EL (cell line): Measurements from ENCODE around the gene GSTA5.
A peak's percentile ranks its signal among the peaks of the same experiment; 100 is the strongest.
"Not testable (repeated sequence)": the region's sequence is repeated elsewhere in the genome, so short reads cannot be mapped to it uniquely, and the experiment has no call there.

Source experiments
- DNase-seq: peaks from one replicate; pipeline ENCODE4 v3.0.0-alpha.2; 2016

GSTA5 gene

DNA sequence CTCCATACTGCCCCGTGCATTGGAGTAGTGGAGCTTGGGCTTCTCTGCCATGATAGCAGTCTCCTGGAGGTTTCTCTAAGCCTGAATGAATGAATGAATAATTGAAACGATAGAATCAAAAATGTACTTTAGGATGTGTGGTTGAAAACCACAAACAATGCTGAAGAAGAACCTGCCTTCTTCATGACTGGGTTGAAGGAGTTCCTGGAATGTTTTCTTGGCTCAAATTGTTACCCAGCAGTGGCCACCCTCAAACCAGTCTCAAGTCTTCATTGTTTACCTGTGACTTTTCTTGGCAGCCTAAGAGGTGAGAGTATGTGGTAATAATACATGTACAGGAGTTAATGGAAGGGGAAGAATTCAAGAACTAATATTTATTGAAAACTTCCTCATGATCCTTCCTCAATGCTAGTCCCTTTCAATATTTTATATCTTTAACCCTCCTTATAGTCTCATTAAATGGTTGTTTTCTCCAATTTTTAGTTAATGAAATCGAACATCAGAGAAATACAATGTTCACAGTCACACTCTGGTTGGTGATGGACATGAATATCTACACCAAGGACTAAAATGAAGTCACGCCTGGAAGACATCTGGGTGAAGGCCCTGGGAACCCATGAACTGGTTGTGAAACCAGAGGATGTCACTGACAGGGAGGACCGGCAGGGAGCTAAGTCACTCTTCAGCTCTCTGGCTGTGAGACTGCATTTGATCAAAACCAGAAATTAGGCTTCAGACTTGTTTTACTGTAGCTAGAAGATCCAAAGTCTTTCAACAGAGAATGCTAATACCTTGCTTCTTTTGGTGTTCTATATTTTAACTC, at the start of gene GSTA5:
Gene GSTA5, minus strand, starts transcription at position 51 of the 823 bp plus-strand sequence.
- no peak for DNase-seq

DNA sequence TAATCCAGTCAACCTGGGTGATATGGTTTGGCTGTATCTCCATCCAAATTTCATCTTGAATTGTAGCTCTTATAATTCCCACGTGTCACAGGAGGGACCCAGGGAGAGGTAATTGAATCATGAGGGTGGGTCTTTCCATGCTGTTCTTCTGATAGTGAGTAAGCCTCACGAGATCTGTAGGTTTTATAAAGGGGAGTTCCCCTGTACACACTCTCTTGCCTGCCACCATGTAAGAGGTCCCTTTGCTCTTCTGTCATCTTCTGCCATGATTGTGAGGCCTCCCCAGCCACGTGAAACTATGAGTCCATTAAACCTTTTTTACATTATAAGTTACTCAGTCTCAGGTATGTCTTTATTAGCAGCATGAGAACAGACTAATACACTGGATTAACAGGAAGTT, 49.4 kb upstream of the GSTA5 start:
- DNase-seq = no peak

DNA sequence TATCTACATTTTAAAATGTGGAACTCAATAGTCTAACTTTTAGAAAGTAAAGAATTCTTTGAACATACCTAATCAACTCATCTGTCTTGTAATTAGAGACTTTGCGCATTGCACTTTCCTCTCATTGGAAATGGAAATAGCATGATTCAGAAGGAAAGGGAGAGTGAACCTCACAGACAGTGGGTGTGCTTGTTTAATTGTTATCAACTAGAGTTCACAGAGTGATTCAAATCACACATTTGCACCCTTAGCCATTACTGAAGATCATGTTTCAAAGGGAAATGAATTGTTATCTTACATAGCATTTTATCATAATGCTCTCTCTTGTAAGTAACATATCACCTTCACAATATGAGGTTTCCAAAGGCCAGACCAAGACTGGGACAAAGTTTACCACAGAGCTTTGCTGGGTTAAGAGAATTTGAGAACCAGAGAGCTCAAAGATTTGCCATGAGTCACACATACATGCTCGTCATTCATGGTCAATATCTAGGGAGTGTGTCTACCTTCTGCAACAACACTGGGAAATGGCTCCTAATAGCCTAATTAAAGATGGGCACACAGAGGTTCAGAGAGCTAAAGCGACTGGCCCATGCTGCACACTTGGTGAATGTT, 47.4 kb upstream of the GSTA5 start:
- DNase-seq = no peak

DNA sequence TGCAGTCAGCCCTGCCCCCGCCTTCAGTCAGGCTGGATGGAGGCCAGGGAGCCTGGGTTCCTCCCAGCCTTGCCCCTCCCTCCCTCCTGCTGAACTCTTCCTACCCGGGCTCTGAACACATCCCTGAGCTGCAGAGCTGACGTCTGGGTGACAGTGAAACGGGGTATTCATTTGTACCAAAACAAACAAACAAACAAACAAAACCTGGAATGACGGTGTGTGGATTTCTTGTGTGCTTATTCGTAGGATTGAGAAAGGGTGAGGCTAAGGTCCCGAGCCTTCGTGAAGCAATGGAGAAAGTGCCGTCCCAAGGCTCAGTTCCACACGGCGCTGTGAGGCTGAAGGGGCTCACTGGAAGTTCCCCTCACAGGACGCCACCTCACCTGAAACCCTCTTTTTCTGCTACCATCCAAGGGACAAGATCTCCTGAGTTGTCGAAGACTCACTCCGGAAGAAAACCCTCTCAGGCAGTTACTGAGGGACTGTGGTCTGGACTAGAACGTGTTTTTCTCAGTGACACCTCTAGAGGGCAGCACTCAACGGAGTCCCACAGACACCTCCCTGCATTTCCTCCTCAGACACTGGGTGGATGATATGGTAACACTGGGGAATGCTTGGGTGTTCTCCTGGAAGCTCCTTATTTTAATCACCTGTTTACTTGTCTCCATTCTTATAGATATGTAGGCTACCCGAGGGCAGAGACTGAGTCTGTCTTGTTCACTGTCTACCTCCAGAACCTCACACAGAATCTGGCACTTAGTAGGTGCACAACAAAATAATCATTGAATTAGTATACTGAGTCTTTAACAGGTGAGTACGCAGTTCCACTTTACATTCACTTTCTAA, 41.6 kb upstream of the GSTA5 start:
- peak; percentile 82 for DNase-seq

DNA sequence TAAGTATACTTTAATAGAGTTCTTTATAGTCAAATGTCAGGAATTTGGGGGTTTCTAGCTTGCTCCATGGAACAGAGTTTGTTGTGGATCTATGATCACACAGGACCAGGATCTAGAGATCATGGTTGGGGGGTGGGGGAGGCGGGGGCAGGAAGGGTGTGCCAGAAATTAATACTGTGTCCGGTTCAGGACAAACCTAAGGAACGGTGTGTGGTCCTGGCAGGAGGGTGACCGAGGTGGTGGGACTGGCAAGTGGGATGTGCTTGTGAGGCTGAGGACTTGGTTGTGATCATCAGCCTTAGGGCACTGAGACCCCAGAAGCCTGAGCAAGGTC, 41.0 kb upstream of the GSTA5 start:
- no peak for DNase-seq

DNA sequence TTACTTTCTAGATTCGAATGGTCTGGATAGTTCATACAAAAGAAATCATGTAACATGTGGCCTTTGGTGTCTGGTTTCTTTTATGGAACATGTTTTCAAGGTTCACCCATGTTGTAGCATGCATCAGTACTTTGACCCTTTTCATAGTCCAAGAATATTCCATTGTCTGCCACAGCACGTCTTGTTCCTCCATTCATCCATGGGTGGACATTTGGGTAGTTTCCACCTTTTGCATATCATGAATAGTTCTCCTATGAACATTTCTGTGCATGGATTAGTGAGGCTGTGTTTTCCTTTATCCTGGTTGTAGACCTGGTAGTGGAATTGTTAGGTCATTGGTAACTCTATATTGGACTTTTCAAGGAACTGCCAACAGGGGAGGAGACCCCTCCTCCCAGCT, 37.2 kb upstream of the GSTA5 start:
- DNase-seq = no peak

DNA sequence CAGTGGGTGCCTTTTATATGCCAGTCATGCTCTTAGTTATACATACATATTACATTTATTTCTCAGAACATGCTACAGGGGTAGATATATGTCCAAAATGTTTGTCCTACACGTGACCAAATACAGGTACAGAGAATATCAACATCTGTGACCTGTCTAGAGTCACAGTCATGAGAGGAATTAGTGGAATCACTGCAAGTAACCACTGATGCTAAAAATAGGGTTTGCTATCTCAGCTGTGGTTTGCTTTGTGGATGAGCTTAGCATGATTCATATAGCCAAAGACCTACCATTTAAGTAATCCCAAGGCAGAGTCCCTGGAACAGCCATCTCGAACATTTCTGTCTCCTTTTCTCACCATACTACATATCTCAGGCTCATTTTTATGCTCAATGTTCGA, 36.6 kb upstream of the GSTA5 start:
- DNase-seq = peak; percentile 87

DNA sequence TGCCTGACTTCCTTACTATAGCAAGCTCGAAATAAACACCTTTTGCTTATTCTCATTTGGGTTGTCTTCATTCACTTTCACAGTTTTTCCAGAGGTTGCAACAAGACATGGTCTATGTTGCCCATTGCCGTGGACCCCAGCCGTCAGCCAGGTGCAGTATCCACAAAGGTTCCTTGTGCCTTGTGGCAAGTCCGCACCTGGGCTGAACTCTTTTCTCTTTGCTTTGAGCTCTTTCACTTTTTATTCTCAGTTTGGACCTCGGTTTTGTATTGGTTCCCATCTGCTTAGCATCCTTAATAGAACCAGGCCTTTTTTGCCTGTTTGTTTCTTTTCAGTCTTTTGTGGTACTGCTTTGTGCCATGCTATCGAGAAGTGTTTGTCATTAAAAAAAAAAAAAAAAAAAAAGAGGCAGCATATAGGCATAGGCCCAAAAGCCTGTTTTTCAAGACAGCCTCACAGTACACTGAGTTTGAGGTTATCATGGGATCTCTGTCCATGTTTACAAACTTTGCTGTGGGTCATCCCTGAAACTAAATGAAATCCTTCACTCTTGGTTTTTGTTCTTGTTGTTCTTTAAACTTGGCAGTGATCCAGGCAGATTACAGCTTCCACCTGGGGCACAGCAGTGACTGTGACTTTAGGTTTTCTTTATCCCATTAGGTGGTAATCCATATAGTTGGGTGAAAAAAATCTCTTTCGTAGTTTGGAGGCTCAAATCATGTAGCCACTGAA, 35.6 kb upstream of the GSTA5 start:
- DNase-seq = no peak

DNA sequence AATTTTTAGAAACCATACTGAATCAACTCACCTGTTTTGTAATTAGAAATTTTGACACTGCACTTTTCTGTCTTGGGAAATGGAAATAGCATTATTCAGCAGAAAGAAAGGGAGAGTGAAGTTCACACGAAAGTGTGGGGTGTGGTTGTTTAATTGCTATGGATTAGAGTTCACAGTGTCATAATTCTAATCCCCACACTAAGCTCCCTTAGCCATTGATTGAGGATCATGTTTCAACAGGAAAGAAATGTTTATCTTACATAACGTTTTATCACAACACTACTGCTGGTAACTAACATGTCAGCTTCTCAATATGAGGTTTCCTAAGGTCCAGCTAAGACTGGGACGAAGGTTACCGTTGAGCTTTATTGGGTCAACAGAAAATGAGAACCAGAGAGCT, 31.4 kb upstream of the GSTA5 start:
- DNase-seq = no peak

DNA sequence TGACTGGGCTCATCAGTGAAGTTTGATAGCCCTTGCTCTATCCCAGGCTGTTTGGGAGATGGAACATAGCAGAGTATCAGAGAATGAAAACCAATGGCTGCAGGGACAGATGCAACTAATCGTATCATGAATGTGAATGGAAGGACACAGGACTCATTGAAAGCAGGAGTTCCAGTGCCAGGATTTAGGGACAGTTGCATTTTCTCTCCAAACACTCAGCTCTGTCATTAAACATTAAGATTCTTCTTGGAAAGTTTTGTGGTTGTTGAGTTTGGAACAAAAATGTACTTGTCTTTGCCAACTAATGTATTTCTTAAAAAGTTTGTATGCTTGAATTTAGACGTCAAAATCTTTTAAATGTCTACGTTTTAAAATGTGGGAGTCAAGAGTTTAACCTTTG, 31.0 kb upstream of the GSTA5 start:
- no peak for DNase-seq

DNA sequence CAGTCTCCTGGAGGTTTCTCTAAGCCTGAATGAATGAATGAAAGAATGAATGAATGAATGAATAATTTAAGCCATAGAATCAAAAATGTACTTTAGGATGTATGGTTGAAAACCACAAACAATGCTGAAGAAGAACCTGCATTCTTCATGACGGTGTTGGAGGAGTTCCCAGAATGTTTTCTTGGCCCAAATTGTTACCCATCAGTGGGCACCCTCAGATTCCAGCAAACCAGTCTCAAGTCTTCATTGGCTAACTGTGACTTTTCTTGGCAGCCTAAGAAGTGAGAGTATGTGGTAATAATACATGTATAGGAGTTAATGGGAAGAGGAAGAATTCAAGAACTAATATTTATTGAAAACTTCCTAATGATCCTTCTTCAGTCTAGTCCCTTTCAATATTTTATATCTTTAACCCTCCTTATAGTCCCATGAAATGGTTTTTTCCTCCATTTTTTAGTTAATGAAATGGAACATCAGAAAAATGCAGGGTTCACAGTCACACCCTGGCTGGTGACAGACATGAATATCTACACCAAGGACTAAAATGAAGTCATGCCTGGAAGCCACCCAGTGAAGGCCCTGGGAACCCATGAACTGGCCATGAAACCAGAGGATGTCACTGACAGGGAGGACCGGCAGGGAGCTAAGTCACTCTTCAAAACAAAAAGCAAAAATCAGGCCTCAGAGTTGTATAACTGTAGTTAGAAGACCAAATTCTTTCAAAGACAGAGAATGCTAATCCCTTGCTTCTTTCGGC, 29.9 kb upstream of the GSTA5 start:
- DNase-seq = peak; percentile 49

DNA sequence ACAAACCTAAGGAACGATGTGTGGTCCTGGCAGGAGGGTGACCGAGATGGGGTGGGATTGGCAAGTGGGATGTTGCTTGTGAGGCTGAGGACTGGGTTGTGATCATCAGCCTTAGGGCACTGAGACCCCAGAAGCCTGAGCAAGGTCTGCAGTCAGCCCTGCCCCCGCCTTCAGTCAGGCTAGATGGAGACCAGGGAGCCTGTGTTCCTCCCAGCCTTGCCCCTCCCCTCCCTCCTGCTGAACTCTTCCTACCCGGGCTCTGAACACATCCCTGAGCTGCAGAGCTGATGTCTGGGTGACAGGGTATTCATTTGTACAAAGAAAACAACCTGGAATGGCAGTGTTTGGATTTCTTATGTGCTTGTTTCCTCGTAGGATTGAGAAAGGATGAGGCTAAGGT, 28.3 kb upstream of the GSTA5 start:
- not testable (repeated sequence) for DNase-seq

DNA sequence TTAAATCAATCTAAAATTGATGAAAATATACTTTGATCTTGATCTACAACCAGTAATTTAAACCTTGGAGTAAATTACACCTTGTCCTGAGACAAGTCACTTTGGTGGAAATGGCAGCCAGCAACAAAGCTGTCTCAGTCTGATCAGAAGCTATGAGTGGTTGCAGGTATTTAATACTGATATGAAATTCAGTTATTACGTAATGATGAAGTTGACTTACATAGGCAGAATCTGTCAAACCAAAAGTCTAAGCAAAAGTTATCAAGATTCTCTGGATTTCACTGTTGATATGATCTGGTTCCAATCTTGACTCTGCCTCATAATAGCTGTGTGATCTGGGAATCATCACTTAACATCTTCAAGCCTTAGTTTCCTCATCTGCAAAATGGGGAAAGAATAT, 27.6 kb upstream of the GSTA5 start:
- no peak for DNase-seq

DNA sequence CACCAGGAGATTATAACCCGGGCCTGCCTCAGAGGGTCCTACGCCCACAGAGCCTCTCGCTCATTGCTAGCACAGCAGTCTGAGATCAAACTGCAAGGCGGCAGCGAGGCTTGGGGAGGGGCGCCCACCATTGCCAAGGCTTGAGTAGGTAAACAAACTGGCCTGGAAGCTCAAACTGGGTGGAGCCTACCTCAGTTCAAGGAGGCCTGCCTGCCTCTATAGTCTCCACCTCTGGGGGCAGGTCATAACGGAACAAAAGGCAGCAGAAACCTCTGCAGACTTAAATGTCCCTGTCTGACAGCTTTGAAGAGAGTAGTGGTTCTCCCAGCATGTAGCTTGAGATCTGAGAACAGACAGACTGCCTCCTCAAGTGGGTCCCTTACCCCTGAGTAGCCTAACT, 20.5 kb upstream of the GSTA5 start:
- not testable (repeated sequence) for DNase-seq

DNA sequence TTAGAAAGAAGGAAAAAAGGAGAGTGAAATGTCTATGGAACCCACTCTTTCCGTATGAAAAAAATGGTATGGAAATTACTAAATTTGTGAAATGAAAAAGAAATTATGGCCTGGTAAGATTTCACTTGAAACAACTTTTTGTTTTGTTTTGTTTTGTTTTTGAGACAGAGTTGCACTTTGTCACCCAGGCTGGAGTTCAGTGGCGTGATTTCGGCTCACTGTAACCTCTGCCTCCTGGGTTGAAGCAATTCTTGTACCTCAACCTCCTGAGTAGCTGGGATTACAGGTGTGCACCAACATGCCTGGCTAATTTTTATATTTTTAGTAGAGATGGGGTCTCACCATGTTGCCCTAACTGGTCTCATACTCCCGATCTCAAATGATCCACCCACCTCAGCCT, 17.8 kb upstream of the GSTA5 start:
- DNase-seq = no peak

DNA sequence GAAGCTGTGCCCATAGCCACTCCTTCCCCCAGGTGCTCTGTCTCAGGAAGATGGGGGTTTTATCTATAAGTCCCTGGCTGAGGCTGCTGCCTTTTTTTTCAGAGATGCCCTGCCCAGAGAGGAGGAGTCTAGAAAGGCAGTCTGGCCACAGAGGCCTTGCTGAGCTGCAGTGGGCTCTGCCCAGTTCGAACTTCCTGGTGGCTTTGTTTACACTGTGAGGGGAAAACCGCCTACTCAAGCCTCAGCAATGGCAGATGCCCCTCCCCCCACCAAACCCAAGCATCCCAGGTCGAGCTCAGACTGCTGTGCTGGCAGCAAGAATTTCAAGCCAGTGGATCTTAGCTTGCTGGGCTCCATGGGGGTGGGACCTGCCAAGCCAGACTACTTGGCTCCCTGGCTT, 15.5 kb upstream of the GSTA5 start:
- DNase-seq = peak; percentile 55

DNA sequence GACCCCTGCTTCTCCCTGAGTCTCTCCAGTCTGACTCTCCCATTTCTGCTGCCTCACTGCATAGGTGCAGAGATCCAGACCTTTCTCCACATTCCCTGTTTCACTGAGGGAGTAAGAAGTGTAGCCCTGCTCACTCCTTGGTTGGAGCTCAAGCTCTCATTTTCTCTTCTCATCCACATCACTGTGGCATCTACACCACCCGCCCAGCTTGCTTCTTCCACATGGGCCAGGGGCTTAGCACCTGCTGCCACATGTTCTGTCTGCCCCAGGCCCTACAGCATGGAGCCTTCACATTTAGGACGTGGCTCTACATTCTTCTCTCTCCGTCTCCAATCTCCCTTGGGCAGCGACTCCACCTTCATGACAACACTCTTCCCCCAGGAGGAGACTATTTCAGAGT, 8.5 kb upstream of the GSTA5 start:
- no peak for DNase-seq

DNA sequence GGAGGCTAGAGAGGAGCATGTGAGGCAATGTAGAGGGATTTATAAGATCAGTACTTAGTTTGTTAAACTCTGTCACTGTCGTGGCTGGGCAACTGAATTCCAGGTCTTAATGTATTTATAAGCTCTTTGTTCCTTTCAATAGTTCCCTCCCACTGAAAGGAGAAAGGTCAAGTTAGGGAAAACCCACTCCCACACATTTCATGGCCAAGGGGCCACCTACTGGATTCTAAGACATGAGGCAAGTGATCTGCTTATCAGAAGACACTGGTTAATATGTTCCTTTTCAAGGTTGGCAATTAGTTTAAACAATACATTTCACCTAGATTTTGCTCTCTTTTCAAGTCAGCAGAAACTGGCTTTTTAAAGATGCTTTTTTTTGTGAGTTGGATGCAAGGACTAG, 5.4 kb upstream of the GSTA5 start:
- DNase-seq = no peak

DNA sequence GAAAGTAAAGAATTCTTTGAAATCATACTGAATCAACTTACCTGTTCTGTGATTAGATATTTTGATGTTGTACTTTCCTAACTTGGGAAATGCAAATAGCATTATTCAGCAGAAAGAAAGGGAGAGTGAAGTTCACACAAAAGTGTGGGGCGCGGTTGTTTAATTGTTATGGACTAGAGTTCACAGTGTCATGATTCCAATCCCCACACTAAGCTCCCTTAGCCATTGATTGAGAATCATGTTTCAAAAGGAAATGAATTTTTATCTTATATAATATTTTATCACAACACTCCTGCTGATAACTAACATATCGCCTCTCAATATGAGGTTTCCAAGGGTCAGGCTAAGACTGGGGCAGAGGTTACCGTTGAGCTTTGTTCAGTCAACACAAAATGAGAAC, 3.0 kb upstream of the GSTA5 start:
- DNase-seq = no peak

DNA sequence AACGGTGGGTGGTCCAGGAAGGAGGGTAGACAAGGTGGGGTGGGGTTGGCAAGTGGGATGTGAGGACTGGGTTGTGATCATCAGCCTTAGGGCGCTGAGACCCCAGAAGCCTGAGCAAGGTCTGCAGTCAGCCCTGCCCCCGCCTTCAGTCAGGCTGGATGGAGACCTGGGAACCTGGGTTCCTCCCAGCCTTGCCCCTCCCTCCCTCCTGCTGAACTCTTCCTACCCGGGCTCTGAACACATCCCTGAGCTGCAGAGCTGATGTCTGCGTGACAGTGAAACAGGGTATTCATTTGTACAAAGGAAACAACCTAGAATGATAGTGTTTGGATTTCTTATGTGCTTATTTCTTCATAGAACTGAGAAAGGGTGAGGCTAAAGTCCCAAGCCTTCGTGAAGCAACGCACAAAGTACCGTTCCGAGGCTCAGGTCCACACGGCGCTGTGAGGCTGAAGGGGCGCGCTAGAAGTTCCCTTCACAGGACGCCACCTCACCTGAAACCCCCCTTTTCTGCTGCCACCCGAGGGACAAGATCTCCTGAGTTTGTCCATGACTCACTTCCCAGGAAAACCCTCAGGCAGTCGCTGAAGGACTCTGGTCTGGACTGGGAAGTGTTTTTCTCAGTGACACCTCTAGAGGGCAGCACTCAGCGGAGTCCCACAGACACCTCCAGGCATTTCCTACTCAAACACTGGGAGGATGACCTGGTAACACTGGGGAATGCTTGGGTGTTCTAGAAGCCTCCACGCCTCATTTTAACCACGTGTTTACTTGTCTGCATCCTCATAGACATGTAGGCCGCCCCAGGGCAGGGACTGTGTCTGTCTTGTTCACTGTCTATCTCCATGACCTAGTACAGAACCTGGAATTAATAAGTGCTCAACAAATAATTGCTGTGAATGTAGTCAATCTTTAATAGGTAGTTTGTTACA, 1.2 kb downstream of the GSTA5 start:
- peak; percentile 85 for DNase-seq

DNA sequence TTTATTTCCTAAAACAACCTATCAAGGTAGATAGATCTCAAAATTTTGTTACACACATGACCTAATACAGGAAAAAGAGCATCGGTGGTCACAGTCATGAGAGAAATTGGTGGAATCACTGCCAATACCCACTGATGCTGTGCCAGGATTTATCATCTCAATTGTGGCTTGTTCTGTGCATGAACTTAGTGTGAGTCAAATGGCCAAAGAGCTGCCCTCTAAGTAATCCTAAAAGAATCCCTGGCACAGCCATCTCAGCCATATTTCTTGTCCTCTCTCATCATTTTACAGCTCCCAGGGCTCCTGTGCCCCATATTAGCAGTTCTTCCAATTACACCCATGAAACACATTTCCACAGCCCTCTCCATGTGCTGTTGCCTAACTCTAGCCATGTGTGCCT, 6.1 kb downstream of the GSTA5 start:
- DNase-seq = peak; percentile 74
